IMR-90 (cell line): Measurements from ENCODE around the gene CYP2E1. TPM values are rescaled to one million over a fixed set of nuclear protein-coding genes. Genes with fewer than 3 reads are reported as not detected.

Source experiments
- ATAC-seq: fragments of 200-7000 bp; cut with Tn5 transposase; 2 replicates; pipeline ENCODE4 v1.9.1; 2020; ENCODE audit warnings: low read depth, mild to moderate bottlenecking, moderate library complexity
- BruUV-seq: library from RNA; stranded (reverse); fragments of 400-500 nt; replicated peaks from 2 replicates; lab custom pipeline; 2021; lab: Mats Ljungman, UMichigan
- CTCF ChIA-PET: fragments of 300-600 bp; formaldehyde crosslinking; extraction: SDS; loops from one replicate; lab custom pipeline; 2021; ENCODE audit warnings: antibody characterized with exemption; lab: Yijun Ruan, JAX
- POLR2A ChIA-PET: fragments of 300-600 bp; sonication (Branson Sonifier 250); formaldehyde crosslinking; loops from one replicate; lab custom pipeline; 2022; ENCODE audit warnings: antibody characterized with exemption; ENCODE audit not compliant: unreplicated experiment; lab: Charles Lee
- DNase-seq: peaks from one replicate; pipeline ENCODE4 v3.0.0; 2013
- H2AFZ ChIP-seq: replicated peaks from 2 replicates; pipeline ENCODE3; 2013; ENCODE audit warnings: low read length, mild to moderate bottlenecking; ENCODE audit not compliant: poor library complexity
- H2AK5ac ChIP-seq: 2 replicates; pipeline ENCODE4 v1.6.1; 2013; ENCODE audit warnings: low read depth, low read length, inconsistent platforms
- H2AK9ac ChIP-seq: replicated peaks from 2 replicates; pipeline ENCODE3; 2013; ENCODE audit warnings: mild to moderate bottlenecking, low read depth, low read length, moderate library complexity; ENCODE audit not compliant: poor library complexity
- H2BK120ac ChIP-seq: 2 replicates; pipeline ENCODE4 v1.6.1; 2013; ENCODE audit warnings: low read depth, low read length, inconsistent platforms
- H2BK15ac ChIP-seq: 3 replicates; pipeline ENCODE4 v1.6.1; 2013; ENCODE audit warnings: low read depth, low read length, inconsistent platforms
- H2BK20ac ChIP-seq: 2 replicates; pipeline ENCODE4 v1.6.1; 2013; ENCODE audit warnings: low read depth, mild to moderate bottlenecking, inconsistent platforms, low read length, moderate library complexity
- H2BK5ac ChIP-seq: 2 replicates; pipeline ENCODE4 v1.6.1; 2013; ENCODE audit warnings: mild to moderate bottlenecking, low read depth, low read length, inconsistent platforms; ENCODE audit not compliant: poor library complexity, severe bottlenecking
- H3K14ac ChIP-seq: replicated peaks from 2 replicates; pipeline ENCODE4 v1.6.1; 2013; ENCODE audit warnings: low read depth, low read length, inconsistent platforms
- H3K18ac ChIP-seq: 2 replicates; pipeline ENCODE4 v1.6.1; 2013; ENCODE audit warnings: low read depth, low read length, control low read depth
- H3K23ac ChIP-seq: 2 replicates; pipeline ENCODE4 v1.6.1; 2013; ENCODE audit warnings: low read depth, low read length, inconsistent platforms
- H3K27ac ChIP-seq: 2 replicates; pipeline ENCODE4 v1.5.1; 2013; ENCODE audit warnings: mild to moderate bottlenecking, control low read depth, low read length; ENCODE audit not compliant: insufficient read depth
- H3K27me3 ChIP-seq: 2 replicates; pipeline ENCODE4 v1.6.1; 2013; ENCODE audit warnings: low read length; ENCODE audit not compliant: control insufficient read depth, insufficient read depth
- H3K36me3 ChIP-seq: 2 replicates; pipeline ENCODE4 v1.6.1; 2013; ENCODE audit warnings: low read length, mixed read lengths; ENCODE audit not compliant: control insufficient read depth, insufficient read depth
- H3K4ac ChIP-seq: 2 replicates; pipeline ENCODE4 v1.6.1; 2013; ENCODE audit warnings: low read depth, low read length, inconsistent platforms
- H3K4me1 ChIP-seq: 2 replicates; pipeline ENCODE4 v1.6.1; 2013; ENCODE audit warnings: low read length, mixed read lengths; ENCODE audit not compliant: control insufficient read depth, insufficient read depth
- H3K4me2 ChIP-seq: 2 replicates; pipeline ENCODE4 v1.6.1; 2013; ENCODE audit warnings: low read depth, mild to moderate bottlenecking, control low read depth, low read length, moderate library complexity
- H3K4me3 ChIP-seq: 2 replicates; pipeline ENCODE4 v1.5.1; 2013; ENCODE audit warnings: low read depth, mild to moderate bottlenecking, control low read depth, low read length, moderate library complexity; ENCODE audit not compliant: insufficient read depth
- H3K56ac ChIP-seq: 2 replicates; pipeline ENCODE4 v1.6.1; 2013; ENCODE audit warnings: low read length, inconsistent platforms; ENCODE audit not compliant: insufficient read depth; ENCODE audit errors: extremely low read depth
- H3K79me1 ChIP-seq, 2 experiments: 2 replicates each; pipeline ENCODE4 v1.6.1; 2013; ENCODE audit warnings: low read length in 2 of 2, inconsistent platforms in 1 of 2, low read depth in 1 of 2
- H3K9ac ChIP-seq: 2 replicates; pipeline ENCODE4 v1.6.1; 2013; ENCODE audit warnings: low read depth, low read length, control low read depth
- H3K9me1 ChIP-seq: 2 replicates; pipeline ENCODE4 v1.6.1; 2013; ENCODE audit warnings: low read length, inconsistent platforms; ENCODE audit not compliant: insufficient read depth
- H3K9me3 ChIP-seq: 2 replicates; pipeline ENCODE4 v1.6.1; 2013; ENCODE audit warnings: low read length; ENCODE audit not compliant: control insufficient read depth, insufficient read depth
- H4K20me1 ChIP-seq: 2 replicates; pipeline ENCODE4 v1.6.1; 2013; ENCODE audit warnings: low read length, inconsistent platforms; ENCODE audit not compliant: insufficient read depth
- H4K5ac ChIP-seq: 2 replicates; pipeline ENCODE4 v1.6.1; 2013; ENCODE audit warnings: mild to moderate bottlenecking, low read depth, low read length, control low read depth
- H4K8ac ChIP-seq, 2 experiments: 2 replicates each; pipeline ENCODE4 v1.6.1; 2013; ENCODE audit warnings: low read depth in 2 of 2, low read length in 2 of 2, control low read depth in 1 of 2, inconsistent platforms in 1 of 2
- H4K91ac ChIP-seq: 2 replicates; pipeline ENCODE4 v1.6.1; 2013; ENCODE audit warnings: low read depth, low read length, inconsistent platforms; ENCODE audit not compliant: insufficient read depth
- CEBPB ChIP-seq: IDR thresholded peaks from 2 replicates; pipeline ENCODE4 v1.6.1; 2012; ENCODE audit warnings: low read depth, low read length, improper control_type of control experiment
- CHD1 ChIP-seq: IDR thresholded peaks from 2 replicates; pipeline ENCODE4 v1.6.1; 2012; ENCODE audit warnings: low read depth, low read length, improper control_type of control experiment
- CTCF ChIP-seq: conservative IDR thresholded peaks from 2 replicates; pipeline ENCODE4 v1.5.1; 2012; ENCODE audit warnings: mild to moderate bottlenecking, low read depth, low read length, improper control_type of control experiment
- FOS ChIP-seq: fragments of 150-350 bp; IDR thresholded peaks from 2 replicates; pipeline ENCODE4 v1.6.1; 2016; ENCODE audit warnings: low read depth, low read length
- MAZ ChIP-seq: IDR thresholded peaks from 2 replicates; pipeline ENCODE4 v1.6.1; 2012; ENCODE audit warnings: low read depth, mild to moderate bottlenecking, low read length, improper control_type of control experiment, moderate library complexity, borderline replicate concordance
- NFE2L2 ChIP-seq: fragments of 150-350 bp; IDR thresholded peaks from 2 replicates; pipeline ENCODE4 v1.6.1; 2016; ENCODE audit warnings: low read depth, mild to moderate bottlenecking, low read length
- POLR2A ChIP-seq: IDR thresholded peaks from 2 replicates; pipeline ENCODE4 v1.6.1; 2012; ENCODE audit warnings: mild to moderate bottlenecking, low read depth, low read length
- RAD21 ChIP-seq: IDR thresholded peaks from 2 replicates; pipeline ENCODE4 v1.6.1; 2012; ENCODE audit warnings: low read length, improper control_type of control experiment
- RCOR1 ChIP-seq: IDR thresholded peaks from 2 replicates; pipeline ENCODE4 v1.6.1; 2012; ENCODE audit warnings: mild to moderate bottlenecking, low read length, improper control_type of control experiment; ENCODE audit not compliant: insufficient replicate concordance
- RFX5 ChIP-seq: IDR thresholded peaks from 2 replicates; pipeline ENCODE4 v1.8.0; 2012; ENCODE audit warnings: low read depth, mild to moderate bottlenecking, low read length, moderate library complexity
- SMC3 ChIP-seq: fragments of 150-350 bp; IDR thresholded peaks from 2 replicates; pipeline ENCODE4 v1.6.1; 2016; ENCODE audit warnings: low read depth, mild to moderate bottlenecking, antibody characterized with exemption, low read length, moderate library complexity
- USF2 ChIP-seq: fragments of 150-350 bp; IDR thresholded peaks from 2 replicates; pipeline ENCODE4 v1.6.1; 2017; ENCODE audit warnings: mild to moderate bottlenecking, antibody characterized with exemption, low read length, low read depth
- WGBS, 2 experiments: methylation state at CpG; one replicate each; pipeline versions ENCODE4 v1.1.5 to v1.1.7; 2013; ENCODE audit warnings: missing lambda C conversion rate in 2 of 2; ENCODE audit not compliant: insufficient read length in 1 of 2; ENCODE audit errors: extremely low coverage in 2 of 2; 5-methylcytosine and 5-hydroxymethylcytosine counted together
- dilution Hi-C: fragments of 300-500 bp; cut with HindIII; formaldehyde crosslinking; loops from one replicate; pipeline ENCODE4 v1.14.3; 2018; ENCODE audit warnings: low sequenced_read_pairs; ENCODE audit not compliant: unreplicated experiment
- in situ Hi-C: fragments of 300-500 bp; cut with MboI; formaldehyde crosslinking; loops from 3 replicates; pipeline ENCODE4 v1.14.3; 2019; ENCODE audit warnings: low sequenced_read_pairs, inconsistent platforms, mixed read lengths
- intact Hi-C: fragments of 100-400 bp; cut with micrococcal nuclease; formaldehyde crosslinking; loops from 2 replicates; pipeline ENCODE4 v1.10.0; 2022
- polyA plus RNA-seq, 3 experiments: library from polyadenylated mRNA; depleted of rRNA; stranded (reverse); fragments of >200 nt; gene quantifications; 2 replicates each; pipeline ENCODE4 v1.2.3, GENCODE V29; 2012; ENCODE audit warnings: low replicate concordance in 1 of 3
- total RNA-seq: library from RNA; depleted of rRNA; stranded (reverse); fragments of >200 nt; gene quantifications from 2 replicates; pipeline ENCODE4 v1.2.3, GENCODE V29; 2012
- TF ChIP-seq, protein P1 (sequence below): fragments of 150-350 bp; IDR thresholded peaks from 2 replicates; pipeline ENCODE4 v1.6.1; 2016; ENCODE audit warnings: low read depth, mild to moderate bottlenecking, low read length, moderate library complexity, borderline replicate concordance

Gene CYP2E1
- total and polyA plus RNA-seq, 2 of the 4 experiments (the other 2 are of a cell fraction), result 0.36 to 1.7 TPM

GRCh38 chr10:133559216-133559615 is 32.1 kb downstream of the CYP2E1 start:
- ChIA-PET POLR2A (no interaction called here), CTCF (no interaction called here)
- Histone ChIP-seq H4K20me1 (no peaks in the 10 kb centered on the region), H2AFZ (no peak overlapping the region), H3K36me3 (no peaks in the 10 kb centered on the region), H3K4me1 (no peaks in the 10 kb centered on the region), H3K23ac (no peak overlapping the region), H3K9me1 (no peaks in the 10 kb centered on the region), H3K9ac (no peak overlapping the region), H3K18ac (no peak overlapping the region), H2AK5ac (no peak overlapping the region), H2BK20ac (no peak overlapping the region), H3K4ac (no peak overlapping the region), H4K8ac (no peak overlapping the region), H3K27ac (no peak overlapping the region), H3K4me3 (no peak overlapping the region), H3K14ac (no peak overlapping the region), H2BK5ac (no peak overlapping the region), H3K56ac (no peak overlapping the region), H4K91ac (no peak overlapping the region), H3K79me1 (no peaks in the 10 kb centered on the region), H3K9me3 (no peaks in the 10 kb centered on the region), H3K27me3 (no peaks in the 10 kb centered on the region), H3K4me2 (no peak overlapping the region), H2BK15ac (no peak overlapping the region), H2AK9ac (no peak overlapping the region), H2BK120ac (no peak overlapping the region), H4K5ac (no peak overlapping the region)
- WGBS, 2 experiments, result 100% methylated on average over 1 of the region's 11 CpGs; no CpG with 5 or more reads in 1 of the 2 experiments
- TF ChIP-seq POLR2A (no peak), SMC3 (no peak), RFX5 (no peak), RAD21 (no peak), FOS (no peak), NFE2L2 (no peak), CTCF (no peak), MAZ (no peak), USF2 (no peak), CEBPB (no peak), RCOR1 (no peak), CHD1 (no peak)
- TF ChIP-seq, protein P1, sequence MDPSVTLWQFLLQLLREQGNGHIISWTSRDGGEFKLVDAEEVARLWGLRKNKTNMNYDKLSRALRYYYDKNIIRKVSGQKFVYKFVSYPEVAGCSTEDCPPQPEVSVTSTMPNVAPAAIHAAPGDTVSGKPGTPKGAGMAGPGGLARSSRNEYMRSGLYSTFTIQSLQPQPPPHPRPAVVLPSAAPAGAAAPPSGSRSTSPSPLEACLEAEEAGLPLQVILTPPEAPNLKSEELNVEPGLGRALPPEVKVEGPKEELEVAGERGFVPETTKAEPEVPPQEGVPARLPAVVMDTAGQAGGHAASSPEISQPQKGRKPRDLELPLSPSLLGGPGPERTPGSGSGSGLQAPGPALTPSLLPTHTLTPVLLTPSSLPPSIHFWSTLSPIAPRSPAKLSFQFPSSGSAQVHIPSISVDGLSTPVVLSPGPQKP, result no peak
- BruUV-seq, result no TSS peak
- no peak for DNase-seq
- dilution Hi-C loops, result no loop called here
- intact Hi-C loops, result no loop called here
- in situ Hi-C loops, result no loop called here
- no peak for ATAC-seq
